NOMO-1 (cell line): ENCODE data around the gene HOXD12.
A peak's percentile ranks its signal among the peaks of the same experiment; 100 is the strongest.

Source experiments
- DNase-seq, 2 experiments: peaks; one replicate each; lab custom pipeline; 2025; ENCODE audit not compliant: unreplicated experiment in 2 of 2; lab: John Stamatoyannopoulos, UW

HOXD12 gene

DNA sequence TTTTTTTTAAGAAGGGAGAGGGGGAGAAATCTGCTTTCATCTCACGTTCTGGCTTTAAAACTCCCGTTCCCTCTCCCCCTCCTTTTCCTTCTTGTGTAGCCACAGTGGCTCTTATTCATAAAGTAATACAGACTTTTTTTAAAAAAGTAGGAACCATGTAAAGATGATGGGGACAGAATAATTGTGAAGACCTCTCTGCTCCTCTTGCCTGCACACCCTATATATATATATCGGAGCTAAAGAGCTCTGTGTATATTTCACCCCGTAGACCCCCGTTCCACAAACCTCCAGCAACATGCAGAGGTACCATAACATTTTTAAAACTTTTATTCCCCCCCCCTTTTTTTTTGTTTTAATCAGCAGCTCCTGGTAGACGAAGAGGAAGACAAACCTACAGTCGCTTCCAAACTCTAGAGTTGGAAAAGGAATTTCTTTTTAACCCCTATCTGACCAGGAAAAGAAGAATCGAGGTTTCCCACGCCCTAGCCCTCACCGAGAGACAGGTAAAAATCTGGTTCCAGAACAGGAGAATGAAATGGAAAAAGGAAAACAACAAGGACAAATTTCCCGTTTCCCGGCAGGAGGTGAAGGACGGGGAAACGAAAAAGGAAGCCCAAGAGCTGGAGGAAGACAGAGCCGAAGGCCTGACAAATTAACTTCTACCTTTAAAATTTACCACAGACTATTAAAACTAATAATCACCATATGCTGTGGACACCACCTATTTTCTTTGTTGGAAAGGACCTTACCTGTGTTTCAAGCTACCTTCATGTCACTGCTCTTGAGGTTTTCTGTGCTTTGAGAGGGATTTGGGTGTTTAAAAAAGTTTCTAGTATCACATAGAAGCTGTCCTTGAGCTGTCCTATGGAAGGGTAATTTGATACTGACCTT is 31.6 kb downstream of the HOXD12 start:
- DNase-seq = no peak

DNA sequence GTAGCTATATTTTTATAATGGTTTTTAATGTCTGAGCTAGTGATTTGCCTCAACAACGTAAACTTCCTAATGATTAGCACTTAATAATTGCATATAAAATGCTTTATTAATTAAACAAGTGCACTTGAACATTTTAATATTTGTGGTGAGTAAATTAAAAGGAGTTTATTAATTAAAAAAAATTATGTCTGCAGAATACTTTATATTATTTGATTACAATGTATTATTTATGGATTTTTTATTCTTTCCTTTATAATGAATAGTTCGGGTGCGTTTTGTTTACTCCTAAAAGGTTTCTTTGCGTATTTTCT is 32.2 kb downstream of the HOXD12 start:
- DNase-seq = no peak

DNA sequence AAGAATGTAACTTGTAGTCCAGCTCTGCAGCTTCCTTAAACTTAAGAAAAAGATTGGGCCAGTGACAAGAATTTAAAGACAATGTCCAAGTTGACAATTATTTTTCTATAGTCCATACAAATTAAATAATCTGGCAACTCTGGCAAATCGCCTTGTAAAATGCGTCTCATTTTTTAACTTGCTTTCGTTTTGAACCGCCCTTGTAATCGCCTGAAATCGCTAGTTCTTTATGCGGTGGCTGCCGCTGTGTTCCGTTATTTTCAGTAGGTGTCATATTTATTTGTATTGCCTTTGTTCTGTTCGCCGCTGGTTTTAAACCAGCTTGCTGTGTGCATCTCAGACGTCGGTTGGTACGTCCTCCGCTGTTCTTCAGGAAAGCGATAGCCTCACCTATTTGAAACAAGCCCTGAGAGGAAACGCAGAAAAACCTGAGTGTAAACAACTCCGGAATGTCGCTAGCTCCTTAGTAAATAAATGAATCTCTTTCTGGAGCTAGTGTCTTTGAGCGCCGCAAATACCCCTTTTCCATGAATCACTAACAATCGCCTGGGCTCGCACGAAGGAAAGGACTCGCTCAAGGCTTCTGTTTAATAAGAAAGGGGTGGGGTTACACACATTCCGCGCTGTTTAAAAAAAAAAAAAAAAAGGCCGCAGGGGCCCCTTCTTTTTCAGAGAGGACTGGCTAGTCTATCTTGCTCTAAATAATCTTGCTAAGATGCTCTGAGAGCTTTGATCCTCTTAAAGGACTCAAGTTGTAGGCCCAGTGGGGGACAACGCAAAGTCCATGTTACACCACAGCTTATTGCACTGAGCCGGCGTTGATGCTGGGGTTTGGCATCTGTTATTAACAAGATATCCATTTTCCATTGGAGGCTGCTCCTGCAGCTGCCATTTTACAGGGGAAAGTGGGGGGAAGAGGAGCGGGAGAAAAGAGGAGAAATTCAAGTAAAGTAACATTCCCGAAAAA is 32.9 kb downstream of the HOXD12 start:
- peak in 1 of 2 experiments; percentile 10 for DNase-seq

GRCh38 chr2:176133389-176133788 is 33.8 kb downstream of the HOXD12 start:
- DNase-seq = no peak

- DNase-seq = no peak
Observed at GRCh38 chr2:176134035-176134434, 34.4 kb downstream of the HOXD12 start.

GRCh38 chr2:176135035-176135440 is 35.4 kb downstream of the HOXD12 start:
- no peak for DNase-seq

- DNase-seq = no peak
Observed at GRCh38 chr2:176136374-176137251, 37.0 kb downstream of the HOXD12 start.

DNA sequence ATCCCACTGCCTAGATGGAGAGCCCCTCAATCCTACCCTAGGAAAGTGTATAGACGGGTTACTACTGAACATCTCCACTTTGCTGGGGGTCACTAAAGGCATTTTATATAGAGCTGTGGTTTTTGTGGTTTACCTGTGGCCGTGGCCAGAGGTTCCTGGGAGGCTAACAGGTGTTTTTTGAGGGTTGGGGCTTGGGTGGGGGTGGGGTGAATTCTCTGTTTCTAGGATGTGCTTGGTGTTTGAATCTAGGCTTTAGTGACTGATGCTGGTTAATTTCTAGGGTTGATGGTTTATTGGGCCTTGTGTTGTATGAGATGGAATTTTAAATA is 37.6 kb downstream of the HOXD12 start:
- no peak for DNase-seq

GRCh38 chr2:176137906-176138305 is 38.3 kb downstream of the HOXD12 start:
- DNase-seq = no peak

DNA sequence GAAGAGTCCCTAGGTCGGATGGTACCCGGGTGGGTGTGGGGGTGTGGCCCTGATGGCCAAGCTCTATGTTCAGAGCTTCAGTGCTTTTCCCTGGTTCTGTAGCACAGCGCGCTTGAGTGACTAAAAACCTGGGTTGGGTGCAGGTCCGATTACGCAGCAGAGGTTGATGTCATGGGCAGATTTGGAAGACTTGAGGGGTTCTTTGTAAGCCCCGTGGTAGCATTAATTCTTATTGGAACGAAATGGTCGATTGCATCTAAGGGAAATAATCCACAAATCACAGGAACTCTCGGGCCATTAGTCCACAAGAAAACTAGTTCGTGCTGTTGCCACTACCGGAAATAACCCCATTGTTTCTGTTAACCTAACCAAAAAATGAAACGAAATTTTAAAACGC is 38.9 kb downstream of the HOXD12 start:
- DNase-seq = no peak

DNA sequence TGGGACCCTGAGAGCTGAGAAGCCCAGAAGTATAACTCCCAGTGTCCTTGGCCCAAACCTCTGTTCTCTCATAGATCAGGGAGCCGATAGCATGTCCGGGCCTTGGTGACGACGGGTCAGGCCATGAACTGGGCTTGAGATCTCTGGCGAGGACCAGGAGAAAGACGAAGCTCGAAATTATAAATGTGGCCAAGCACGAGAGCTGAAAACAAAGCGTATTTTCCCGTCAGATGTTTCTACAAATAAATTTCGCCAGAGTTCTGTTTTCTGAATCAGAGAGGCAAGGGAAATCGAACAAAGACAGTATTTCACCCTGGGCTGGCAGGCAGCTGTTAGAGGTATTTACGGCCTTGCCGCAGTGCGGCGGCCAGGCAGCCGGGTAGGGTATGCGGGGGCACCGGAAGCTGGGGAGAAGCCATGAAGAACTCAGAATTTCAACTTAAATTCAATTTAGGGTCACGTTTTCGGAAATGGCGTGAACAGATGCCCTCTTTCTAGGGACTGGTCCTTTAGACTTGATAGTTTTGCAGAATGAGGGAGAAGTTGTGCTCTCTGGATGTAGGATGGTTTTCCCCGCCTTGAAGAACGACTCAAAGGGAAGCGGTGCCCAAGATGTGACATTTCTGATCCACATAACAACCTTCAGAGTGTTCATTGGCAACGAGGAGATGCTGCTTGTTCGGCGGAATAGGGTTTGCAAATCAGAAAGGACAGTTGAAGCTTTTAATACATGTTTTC is 39.5 kb downstream of the HOXD12 start:
- no peak for DNase-seq

GRCh38 chr2:176139661-176140512 is 40.3 kb downstream of the HOXD12 start:
- no peak for DNase-seq

GRCh38 chr2:176140513-176141317 is 41.1 kb downstream of the HOXD12 start:
- DNase-seq = peak; percentile 33 to 69

DNA sequence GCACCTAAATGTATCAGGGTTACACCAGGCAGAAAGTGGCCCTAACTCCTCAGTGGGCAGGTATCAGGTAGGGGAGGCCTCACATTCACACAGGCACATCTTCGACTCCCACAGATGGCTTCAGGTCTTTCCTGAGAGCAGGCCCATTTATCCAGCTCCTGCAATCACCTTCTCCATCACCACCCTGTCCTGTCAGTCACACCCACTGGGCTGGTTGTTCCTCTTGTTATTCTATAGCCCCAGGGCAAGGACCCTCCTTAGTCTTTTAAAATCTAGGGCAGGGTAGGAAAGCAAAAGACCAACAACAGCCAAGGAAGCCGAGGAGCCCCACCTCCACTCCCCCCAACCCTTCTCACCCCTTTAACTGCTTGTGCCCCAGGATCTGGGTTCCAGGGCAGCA is 42.7 kb downstream of the HOXD12 start:
- no peak for DNase-seq

- DNase-seq = no peak
Observed at GRCh38 chr2:176145085-176145969, 45.7 kb downstream of the HOXD12 start.

GRCh38 chr2:176146101-176146500 is 46.5 kb downstream of the HOXD12 start:
- DNase-seq = no peak

- no peak for DNase-seq
Observed at GRCh38 chr2:176146645-176147044, 47.0 kb downstream of the HOXD12 start.
